GM21423 (cell line): ENCODE data around the gene NOLC1.

Source experiments
- ATAC-seq: cut with Tn5 transposase; IDR thresholded peaks from one replicate; pipeline ENCODE4 v1.9.1; 2021; ENCODE audit warnings: mild to moderate bottlenecking, moderate library complexity; ENCODE audit not compliant: unreplicated experiment

Gene NOLC1

GRCh38 chr10:102200751-102201640 lies 48.8 kb downstream of the NOLC1 start:
- no peak for ATAC-seq

- ATAC-seq: no peak
Observed at GRCh38 chr10:102202386-102202785, 50.2 kb downstream of the NOLC1 start.

GRCh38 chr10:102208311-102209035 lies 56.3 kb downstream of the NOLC1 start:
- ATAC-seq: no peak

GRCh38 chr10:102211615-102212299 lies 59.6 kb downstream of the NOLC1 start:
- no peak for ATAC-seq
